ENCODE measurements around the gene LRRK1. TPM values are rescaled to one million over a fixed set of nuclear protein-coding genes. Genes with fewer than 3 reads are reported as not detected.

Gene LRRK1
- total RNA-seq, 1 donor from 2014 or later: 2.4 TPM

- intact Hi-C loops (cut with micrococcal nuclease): no loop called here
- no peak overlapping the region for H3K27ac Mint-ChIP-seq
- H3K27me3 Mint-ChIP-seq (ENCODE audit: low read depth): no peaks in the 10 kb centered on the region
- H3K36me3 Mint-ChIP-seq (ENCODE audit: low read depth): no peaks in the 10 kb centered on the region
- H3K4me1 Mint-ChIP-seq (ENCODE audit: low read depth): peaks cover 3% of the 10 kb centered on the region
- no peak for DNase-seq (ENCODE audit: low spot score)
- no peak overlapping the region for H3K4me3 Mint-ChIP-seq (ENCODE audit: low read depth)
- H3K9me3 Mint-ChIP-seq: peaks cover 5% of the 10 kb centered on the region
These were observed 185.0 kb downstream of the LRRK1 start for GRCh38 chr15:101104141-101104540.

DNA sequence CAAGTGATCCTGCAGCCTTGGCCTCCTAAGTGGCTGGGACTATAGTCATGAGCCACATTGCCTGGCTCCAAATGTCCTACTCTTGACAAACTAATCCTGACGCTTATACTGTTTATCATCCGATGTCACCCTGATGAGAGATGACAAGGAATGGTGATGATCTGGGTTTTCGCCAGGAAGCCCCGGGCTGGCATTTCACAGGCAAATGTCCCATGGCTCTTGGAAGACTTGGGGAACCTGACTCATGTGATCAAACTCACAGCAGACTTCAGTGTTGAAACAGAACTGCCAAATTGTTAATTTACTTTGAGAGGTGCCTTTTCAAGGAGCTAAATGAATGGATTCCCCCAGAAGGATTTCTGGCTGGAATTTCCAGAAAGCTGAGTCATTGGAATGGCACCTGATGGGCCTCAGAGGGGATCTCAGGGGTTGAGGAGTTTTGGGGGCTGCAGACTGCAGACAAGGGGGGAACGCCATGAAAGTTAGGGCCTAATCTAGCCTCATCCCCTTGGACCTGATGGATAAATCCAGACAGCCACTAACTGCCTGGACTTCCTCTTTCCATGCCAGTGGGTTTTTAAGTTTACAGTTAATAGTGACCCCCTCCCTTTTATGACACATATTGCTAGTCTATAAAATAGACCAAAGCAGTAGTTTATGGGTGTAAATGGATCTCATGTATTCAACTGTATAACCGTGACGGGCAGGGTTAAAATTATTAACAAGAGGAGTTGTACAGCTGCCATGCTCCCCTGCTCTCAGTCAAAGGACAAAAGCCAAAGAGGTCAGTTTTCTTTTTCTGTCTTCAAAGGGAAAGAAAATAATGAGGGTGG is 186.1 kb downstream of the LRRK1 start:
- Mint-ChIP-seq H3K27me3 (ENCODE audit: low read depth) (no peaks in the 10 kb centered on the region), H3K9me3 (peaks cover 5% of the 10 kb centered on the region), H3K27ac (no peak overlapping the region), H3K4me3 (ENCODE audit: low read depth) (no peak overlapping the region), H3K4me1 (ENCODE audit: low read depth) (no peaks in the 10 kb centered on the region), H3K36me3 (ENCODE audit: low read depth) (no peaks in the 10 kb centered on the region)
- no peak for DNase-seq (ENCODE audit: low spot score)
- intact Hi-C loops (cut with micrococcal nuclease): no loop called here

DNA sequence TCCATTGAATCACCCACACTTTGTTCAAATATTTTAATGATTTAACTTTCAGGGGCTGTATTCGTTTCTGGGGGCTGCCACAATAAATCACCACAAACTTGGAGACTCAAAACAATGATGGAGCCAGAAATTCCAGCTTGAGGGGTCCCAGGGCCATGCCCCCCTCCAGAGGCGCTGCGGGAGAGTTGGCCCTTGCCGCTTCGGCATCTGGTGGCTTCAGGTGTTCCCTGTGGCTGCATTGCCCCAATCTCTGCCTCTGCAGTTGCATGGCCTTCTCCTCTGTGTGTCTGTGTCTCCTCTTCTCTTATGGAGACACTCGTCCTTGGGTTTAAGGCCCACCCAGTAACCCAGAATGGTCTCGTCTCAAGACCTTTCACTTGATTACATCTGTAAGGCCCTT is 187.9 kb downstream of the LRRK1 start:
- Mint-ChIP-seq H3K4me3 (ENCODE audit: low read depth) (no peak overlapping the region), H3K27me3 (ENCODE audit: low read depth) (no peaks in the 10 kb centered on the region), H3K4me1 (ENCODE audit: low read depth) (no peaks in the 10 kb centered on the region), H3K36me3 (ENCODE audit: low read depth) (no peaks in the 10 kb centered on the region), H3K27ac (no peak overlapping the region), H3K9me3 (no peaks in the 10 kb centered on the region)
- intact Hi-C loops (cut with micrococcal nuclease): no loop called here
- DNase-seq (ENCODE audit: low spot score): no peak

DNA sequence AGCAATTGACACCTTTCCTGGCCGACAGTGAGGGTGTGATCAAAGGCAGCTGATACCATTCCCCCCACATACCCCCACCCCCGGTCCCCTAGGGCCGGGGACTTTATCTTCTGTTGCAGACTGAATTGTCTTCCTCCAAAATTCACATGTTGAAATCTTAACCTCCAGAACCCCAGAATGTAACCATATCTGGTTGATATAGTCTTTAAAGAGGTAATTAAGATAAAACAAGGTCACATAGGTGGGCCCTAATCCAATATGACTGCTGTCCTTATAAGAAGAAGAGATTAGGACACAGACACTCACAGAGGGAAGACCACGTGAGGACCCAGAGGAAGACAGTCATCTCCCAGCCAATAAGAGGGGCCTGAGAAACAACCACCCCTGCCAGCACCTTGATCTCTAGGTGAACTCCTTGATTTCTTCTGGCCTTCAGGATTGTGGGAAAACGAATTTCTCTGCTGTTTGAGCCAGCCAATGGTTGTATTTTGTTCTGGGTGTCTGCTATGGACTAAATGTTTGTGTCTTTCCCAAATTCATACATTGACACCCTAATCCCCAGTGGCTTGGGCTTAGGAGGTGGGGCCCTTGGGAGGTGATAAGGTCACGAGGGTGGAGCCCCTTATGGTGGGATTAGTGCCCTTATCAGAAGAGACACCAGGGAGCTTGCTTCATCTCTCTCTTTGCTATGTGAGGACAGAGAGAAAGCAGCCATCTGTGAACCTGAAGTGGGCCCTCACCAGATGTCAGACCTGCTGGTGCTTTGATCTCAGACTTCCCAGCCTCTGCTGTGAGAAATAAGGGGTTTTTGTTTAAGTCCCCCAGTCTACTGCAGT is 188.7 kb downstream of the LRRK1 start:
- H3K36me3 Mint-ChIP-seq (ENCODE audit: low read depth): no peaks in the 10 kb centered on the region

DNA sequence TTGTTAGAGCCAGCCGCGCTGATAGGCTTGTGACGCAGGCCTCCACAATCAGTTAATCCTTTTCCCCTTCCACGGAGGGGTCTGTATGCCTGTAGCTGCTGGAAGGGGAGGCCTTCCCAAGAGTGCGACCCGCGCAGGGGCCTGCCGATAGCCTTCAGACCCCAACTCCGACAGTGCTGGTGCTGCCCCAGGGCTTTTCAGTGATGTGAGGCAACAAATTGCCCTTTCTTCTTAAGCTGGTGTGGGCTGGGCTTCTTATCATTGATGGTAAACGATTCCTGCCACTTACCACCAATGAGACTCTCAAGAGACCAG is 189.3 kb downstream of the LRRK1 start:
- Mint-ChIP-seq H3K27ac (no peak overlapping the region), H3K27me3 (ENCODE audit: low read depth) (no peaks in the 10 kb centered on the region), H3K4me1 (ENCODE audit: low read depth) (no peaks in the 10 kb centered on the region), H3K9me3 (no peaks in the 10 kb centered on the region), H3K36me3 (ENCODE audit: low read depth) (no peaks in the 10 kb centered on the region), H3K4me3 (ENCODE audit: low read depth) (no peak overlapping the region)
- intact Hi-C loops (cut with micrococcal nuclease): no loop called here
- DNase-seq (ENCODE audit: low spot score): no peak

More for the DNA sequence above, 188.7 kb downstream of the LRRK1 start:
- no peak overlapping the region for H3K27ac Mint-ChIP-seq
- no peak for DNase-seq (ENCODE audit: low spot score)
- H3K4me1 Mint-ChIP-seq (ENCODE audit: low read depth): no peaks in the 10 kb centered on the region
- intact Hi-C loops (cut with micrococcal nuclease): no loop called here
- no peak overlapping the region for H3K4me3 Mint-ChIP-seq (ENCODE audit: low read depth)
- no peaks in the 10 kb centered on the region for H3K27me3 Mint-ChIP-seq (ENCODE audit: low read depth)
- no peaks in the 10 kb centered on the region for H3K9me3 Mint-ChIP-seq

DNA sequence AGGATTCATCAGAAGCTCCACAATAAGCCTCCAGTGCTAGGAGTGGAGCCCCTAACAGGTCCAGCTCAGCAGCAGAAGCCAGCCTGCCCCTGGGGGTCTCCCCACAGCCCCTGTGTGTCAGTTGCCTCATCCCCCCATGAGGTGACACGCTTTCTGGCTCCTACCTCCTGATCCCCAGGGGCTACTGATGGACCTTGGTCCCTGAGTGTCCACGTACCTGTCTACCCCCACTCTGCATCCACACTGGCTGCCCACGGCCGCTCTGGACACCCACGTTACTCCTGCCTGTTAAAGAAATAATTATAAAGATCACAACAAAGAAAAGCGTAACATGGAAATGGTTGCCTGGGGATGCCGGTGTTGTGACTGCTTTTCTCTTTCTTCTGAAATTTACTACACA is 189.6 kb downstream of the LRRK1 start:
- no peak overlapping the region for H3K27ac Mint-ChIP-seq
- no peaks in the 10 kb centered on the region for H3K9me3 Mint-ChIP-seq
- H3K36me3 Mint-ChIP-seq (ENCODE audit: low read depth): no peaks in the 10 kb centered on the region
- H3K27me3 Mint-ChIP-seq (ENCODE audit: low read depth): no peaks in the 10 kb centered on the region
- intact Hi-C loops (cut with micrococcal nuclease): no loop called here
- H3K4me1 Mint-ChIP-seq (ENCODE audit: low read depth): no peaks in the 10 kb centered on the region
- DNase-seq (ENCODE audit: low spot score): no peak
- no peak overlapping the region for H3K4me3 Mint-ChIP-seq (ENCODE audit: low read depth)

DNA sequence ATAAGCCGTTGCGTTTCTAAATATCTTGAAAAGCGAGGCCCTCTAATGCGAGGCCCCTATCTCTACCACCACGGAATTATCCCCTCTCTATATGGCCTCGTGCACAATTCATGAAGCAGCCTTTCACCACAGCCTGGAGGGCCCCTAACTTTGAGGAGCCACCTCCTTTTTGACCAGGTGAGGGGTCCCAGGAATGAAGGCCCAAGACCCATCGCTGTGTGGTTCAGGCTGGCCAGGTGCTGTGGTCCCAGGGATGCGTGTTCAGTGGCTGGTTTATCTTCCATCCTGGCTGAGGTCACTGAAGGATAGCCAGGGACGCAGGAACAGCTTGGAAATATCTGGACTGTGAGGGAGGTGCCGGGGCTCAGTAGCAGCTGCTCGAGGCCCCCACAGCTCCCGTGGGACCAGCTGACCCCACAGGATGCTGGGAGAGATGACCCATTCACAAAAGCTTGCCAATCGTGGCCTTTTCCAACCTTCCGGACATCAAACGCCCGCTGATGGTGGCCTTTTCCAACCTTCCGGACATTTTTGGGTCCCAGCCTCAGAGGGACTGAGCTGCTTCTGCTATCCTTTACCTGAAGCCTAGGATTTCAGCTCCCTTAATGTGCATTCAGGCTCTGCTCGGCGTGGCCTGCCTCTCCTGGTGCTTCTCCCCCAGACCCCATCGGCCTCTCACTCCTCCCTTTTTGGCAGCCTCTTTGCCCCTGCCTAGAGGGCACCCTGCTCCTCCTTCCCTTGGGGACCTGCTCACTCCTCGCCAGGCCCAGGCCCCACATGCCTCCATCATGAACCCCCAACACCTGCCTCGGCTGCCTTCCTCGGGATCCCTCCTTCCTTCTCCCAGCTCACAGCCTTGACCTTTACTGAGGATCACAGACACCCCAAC is 191.8 kb downstream of the LRRK1 start:
- intact Hi-C loops (cut with micrococcal nuclease): no loop called here
- Mint-ChIP-seq H3K4me1 (ENCODE audit: low read depth) (no peaks in the 10 kb centered on the region), H3K4me3 (ENCODE audit: low read depth) (no peak overlapping the region)

DNA sequence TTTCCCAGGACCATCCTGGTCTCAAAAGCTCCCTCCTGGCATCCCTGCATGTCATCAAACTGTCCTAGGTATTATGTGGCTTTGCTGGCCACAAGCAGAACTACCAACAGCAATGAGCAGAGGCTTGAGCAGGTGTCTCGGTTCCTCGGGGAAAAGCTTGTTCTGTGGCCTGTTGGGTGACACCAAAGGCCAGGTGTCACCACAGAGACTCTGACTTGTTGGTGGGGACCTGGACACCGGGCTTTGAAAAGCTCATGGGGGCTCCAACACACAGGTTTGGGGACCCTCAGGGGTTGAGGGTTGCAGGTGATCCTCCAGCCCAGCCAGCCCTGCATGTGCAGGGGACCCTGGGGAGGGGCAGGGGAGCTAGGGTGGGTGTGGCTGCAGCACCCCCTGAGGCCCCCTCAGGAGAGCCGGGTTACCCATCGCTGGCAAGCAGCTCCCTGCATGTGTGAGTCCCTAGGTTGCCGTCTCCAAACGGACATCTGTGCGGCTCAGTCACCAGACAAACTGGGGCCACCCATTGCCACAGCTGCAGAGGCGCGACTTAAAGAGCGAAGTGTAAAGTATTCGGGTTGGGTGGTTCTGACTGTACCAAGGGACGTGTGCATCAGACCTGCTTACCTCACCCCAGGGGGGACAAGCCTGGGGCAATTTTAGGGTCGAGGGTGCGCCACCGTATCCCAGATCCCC is 192.6 kb downstream of the LRRK1 start:
- no peak for DNase-seq (ENCODE audit: low spot score)
- no peaks in the 10 kb centered on the region for H3K9me3 Mint-ChIP-seq
- H3K27ac Mint-ChIP-seq: no peak overlapping the region
- peaks cover 7% of the 10 kb centered on the region for H3K4me1 Mint-ChIP-seq (ENCODE audit: low read depth)
- intact Hi-C loops (cut with micrococcal nuclease): no loop called here
- no peaks in the 10 kb centered on the region for H3K27me3 Mint-ChIP-seq (ENCODE audit: low read depth)
- no peak overlapping the region for H3K4me3 Mint-ChIP-seq (ENCODE audit: low read depth)
- no peaks in the 10 kb centered on the region for H3K36me3 Mint-ChIP-seq (ENCODE audit: low read depth)

More for the DNA sequence above, 191.8 kb downstream of the LRRK1 start:
- H3K27me3 Mint-ChIP-seq (ENCODE audit: low read depth): no peaks in the 10 kb centered on the region
- no peak for DNase-seq (ENCODE audit: low spot score)
- H3K9me3 Mint-ChIP-seq: no peaks in the 10 kb centered on the region
- no peaks in the 10 kb centered on the region for H3K36me3 Mint-ChIP-seq (ENCODE audit: low read depth)
- H3K27ac Mint-ChIP-seq: no peak overlapping the region

GRCh38 chr15:101112336-101113113 is 193.4 kb downstream of the LRRK1 start:
- no peak for DNase-seq (ENCODE audit: low spot score)
- H3K27me3 Mint-ChIP-seq (ENCODE audit: low read depth): no peaks in the 10 kb centered on the region
- H3K9me3 Mint-ChIP-seq: no peaks in the 10 kb centered on the region
- H3K27ac Mint-ChIP-seq: no peak overlapping the region
- H3K36me3 Mint-ChIP-seq (ENCODE audit: low read depth): no peaks in the 10 kb centered on the region
- no peak overlapping the region for H3K4me3 Mint-ChIP-seq (ENCODE audit: low read depth)
- intact Hi-C loops (cut with micrococcal nuclease): no loop called here
- H3K4me1 Mint-ChIP-seq (ENCODE audit: low read depth): peaks cover 9% of the 10 kb centered on the region

- Mint-ChIP-seq H3K4me3 (ENCODE audit: low read depth) (no peak overlapping the region), H3K9me3 (no peaks in the 10 kb centered on the region), H3K36me3 (ENCODE audit: low read depth) (no peaks in the 10 kb centered on the region), H3K4me1 (ENCODE audit: low read depth) (peaks cover 9% of the 10 kb centered on the region), H3K27me3 (ENCODE audit: low read depth) (no peaks in the 10 kb centered on the region), H3K27ac (no peak overlapping the region)
- intact Hi-C loops (cut with micrococcal nuclease): no loop called here
- no peak for DNase-seq (ENCODE audit: low spot score)
These were observed 194.2 kb downstream of the LRRK1 start for GRCh38 chr15:101113114-101114005.

GRCh38 chr15:101114166-101114565 is 195.0 kb downstream of the LRRK1 start:
- Mint-ChIP-seq H3K4me1 (ENCODE audit: low read depth) (peaks cover 9% of the 10 kb centered on the region), H3K9me3 (no peaks in the 10 kb centered on the region), H3K27ac (no peak overlapping the region), H3K36me3 (ENCODE audit: low read depth) (no peaks in the 10 kb centered on the region), H3K27me3 (ENCODE audit: low read depth) (no peaks in the 10 kb centered on the region), H3K4me3 (ENCODE audit: low read depth) (no peak overlapping the region)
- intact Hi-C loops (cut with micrococcal nuclease): no loop called here
- no peak for DNase-seq (ENCODE audit: low spot score)
